Prostate gland (tissue), 2 donors: ENCODE results near the gene NSF. TPM values are rescaled to one million over a fixed set of nuclear protein-coding genes. Genes with fewer than 3 reads are reported as not detected.

Experiments
- DNase-seq: peaks from one replicate; pipeline ENCODE4 v3.0.0-alpha.2; 2019; ENCODE audit warnings: low spot score
- H3K27ac ChIP-seq, 2 donors: fragments of 200-600 bp; sonication (generic); 2 replicates each; pipeline ENCODE4 v1.5.1; 2017 to 2019
- H3K27me3 ChIP-seq: fragments of 200-600 bp; sonication (generic); replicated peaks from 2 replicates; pipeline ENCODE4 v1.5.1; 2019; ENCODE audit not compliant: insufficient read depth
- H3K36me3 ChIP-seq, 2 donors: fragments of 200-600 bp; sonication (generic); 1 replicate in 1 of 2; 2 replicates in 1 of 2; pipeline versions ENCODE4 v1.5.1 to v1.8.1; 2017 to 2019
- H3K4me1 ChIP-seq: fragments of 200-600 bp; sonication (generic); replicated peaks from 2 replicates; pipeline ENCODE4 v1.5.1; 2019
- H3K4me3 ChIP-seq, 2 donors: fragments of 200-600 bp; sonication (generic); 2 replicates each; pipeline ENCODE4 v1.5.1; 2017 to 2019
- H3K9me3 ChIP-seq: fragments of 200-600 bp; sonication (generic); 2 replicates; pipeline ENCODE4 v1.5.1; 2017
- POLR2A ChIP-seq: fragments of 450-650 bp; IDR thresholded peaks from one replicate; pipeline ENCODE4 v1.6.1; 2016; ENCODE audit warnings: antibody characterized with exemption, mild to moderate bottlenecking
- POLR2AphosphoS5 ChIP-seq: sonication (generic); formaldehyde crosslinking; IDR thresholded peaks from one replicate; pipeline ENCODE4 v1.6.1; 2017; ENCODE audit warnings: antibody characterized with exemption
- WGBS: methylation state at CpG from one replicate; pipeline ENCODE4 v1.1.5; 2018; 5-methylcytosine and 5-hydroxymethylcytosine counted together
- intact Hi-C: fragments of 100-400 bp; cut with DNase I; formaldehyde crosslinking; loops from one replicate; pipeline ENCODE4 v1.14.2; 2022
- total RNA-seq, 2 donors: library from RNA; depleted of rRNA; stranded (reverse); fragments of >200 nt; gene quantifications; one replicate each; pipeline ENCODE4 v1.1.0, GENCODE V29; 2016
- TF ChIP-seq, protein P1 (sequence below), 4 experiments: fragments of 200-600 bp in 2 of 4; fragments of 450-650 bp in 2 of 4; sonication (generic) in 2 of 4; IDR thresholded peaks; 1 replicate in 3 of 4; 2 replicates in 1 of 4; pipeline ENCODE4 v1.5.1; 2016 to 2019; ENCODE audit warnings: antibody characterized with exemption in 4 of 4, mild to moderate bottlenecking in 2 of 4, moderate library complexity in 2 of 4

Gene NSF
- total RNA-seq, 2 donors from 2014 or later, result 24.7 to 48.1 TPM

DNA sequence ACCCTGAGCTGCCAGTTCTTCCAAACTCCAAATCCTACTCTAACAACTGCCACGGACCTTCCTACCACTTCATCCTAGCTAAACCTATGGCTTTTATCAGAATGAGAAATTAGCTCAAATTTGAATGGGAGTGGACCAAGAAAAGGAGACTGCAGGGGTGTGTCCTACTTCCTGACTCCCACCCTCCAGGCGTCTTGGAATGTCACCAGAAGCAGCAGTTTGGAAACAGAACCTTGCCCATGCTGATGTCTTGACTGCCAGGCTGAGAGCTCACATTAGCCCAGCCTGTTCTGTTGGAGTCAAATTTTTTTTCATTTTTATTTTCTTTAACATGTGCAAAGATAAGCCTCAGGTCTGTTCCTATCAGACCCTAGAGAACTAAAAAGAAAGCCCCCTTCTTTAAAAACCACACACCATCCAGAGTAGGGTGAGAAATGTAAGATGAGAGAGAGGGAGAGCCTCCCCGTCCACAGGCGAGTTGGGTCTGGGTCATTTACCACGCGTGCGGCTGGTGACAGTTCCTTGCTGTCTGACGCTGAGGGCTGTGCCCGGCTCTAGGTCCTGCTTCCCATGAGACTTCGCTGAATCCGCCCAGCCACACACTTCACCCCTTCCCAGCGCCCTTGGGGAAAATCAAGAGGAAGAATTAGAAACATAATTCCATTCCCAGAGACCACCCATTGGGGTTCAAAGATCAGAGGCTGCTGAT is 173.7 kb downstream of the NSF start:
- no peaks in the 10 kb centered on the region for H3K4me1 ChIP-seq
- 91% methylated on average over 12 of the region's 12 CpGs for WGBS
- no peak overlapping the region for H3K27ac ChIP-seq
- no peak for DNase-seq
- TF ChIP-seq, protein P1, sequence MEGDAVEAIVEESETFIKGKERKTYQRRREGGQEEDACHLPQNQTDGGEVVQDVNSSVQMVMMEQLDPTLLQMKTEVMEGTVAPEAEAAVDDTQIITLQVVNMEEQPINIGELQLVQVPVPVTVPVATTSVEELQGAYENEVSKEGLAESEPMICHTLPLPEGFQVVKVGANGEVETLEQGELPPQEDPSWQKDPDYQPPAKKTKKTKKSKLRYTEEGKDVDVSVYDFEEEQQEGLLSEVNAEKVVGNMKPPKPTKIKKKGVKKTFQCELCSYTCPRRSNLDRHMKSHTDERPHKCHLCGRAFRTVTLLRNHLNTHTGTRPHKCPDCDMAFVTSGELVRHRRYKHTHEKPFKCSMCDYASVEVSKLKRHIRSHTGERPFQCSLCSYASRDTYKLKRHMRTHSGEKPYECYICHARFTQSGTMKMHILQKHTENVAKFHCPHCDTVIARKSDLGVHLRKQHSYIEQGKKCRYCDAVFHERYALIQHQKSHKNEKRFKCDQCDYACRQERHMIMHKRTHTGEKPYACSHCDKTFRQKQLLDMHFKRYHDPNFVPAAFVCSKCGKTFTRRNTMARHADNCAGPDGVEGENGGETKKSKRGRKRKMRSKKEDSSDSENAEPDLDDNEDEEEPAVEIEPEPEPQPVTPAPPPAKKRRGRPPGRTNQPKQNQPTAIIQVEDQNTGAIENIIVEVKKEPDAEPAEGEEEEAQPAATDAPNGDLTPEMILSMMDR (IDR thresholded peaks at IDR 0.05), result no peak
- no peak for TF ChIP-seq POLR2AphosphoS5
- TF ChIP-seq POLR2A, result no peak
- H3K27me3 ChIP-seq, result no peaks in the 10 kb centered on the region
- no peaks in the 10 kb centered on the region for H3K9me3 ChIP-seq
- intact Hi-C loops, result no loop called here
- no peak overlapping the region for H3K4me3 ChIP-seq
- H3K36me3 ChIP-seq, result no peaks in the 10 kb centered on the region

DNA sequence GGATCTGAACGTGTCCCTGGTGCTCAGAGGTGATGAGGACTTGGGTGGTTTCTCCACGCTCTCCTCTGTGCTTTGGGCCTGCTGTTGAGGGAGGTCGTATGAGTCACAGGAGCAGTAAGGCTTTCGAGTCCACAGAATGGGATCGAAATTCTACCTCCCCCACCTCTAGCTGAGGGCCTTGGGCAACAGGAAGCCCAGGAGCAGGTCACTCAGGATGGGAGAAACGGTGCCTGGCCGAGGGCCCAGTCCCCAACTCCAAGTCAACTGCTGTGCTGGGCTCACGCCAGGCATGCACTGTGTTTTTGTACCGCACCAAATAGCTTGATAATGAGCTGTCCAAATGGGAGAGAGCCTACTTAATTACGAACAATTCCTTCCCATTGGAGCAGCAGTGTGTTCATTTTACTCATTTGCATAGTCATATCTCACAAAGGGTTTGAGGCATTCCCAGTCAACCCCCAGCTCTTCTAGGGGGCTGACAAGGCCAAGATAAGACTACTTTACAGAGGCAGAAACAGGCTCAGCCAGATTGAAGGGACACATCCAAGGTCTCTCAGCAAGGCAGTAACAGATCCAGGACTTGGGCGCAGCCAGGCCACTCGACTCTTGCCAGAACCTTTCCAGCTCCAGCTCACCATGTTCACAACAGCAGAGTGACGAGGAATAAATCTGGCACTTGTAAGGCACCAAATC is 174.4 kb downstream of the NSF start:
- H3K4me3 ChIP-seq, result no peak overlapping the region
- no peaks in the 10 kb centered on the region for H3K9me3 ChIP-seq
- intact Hi-C loops, result no loop called here
- H3K27ac ChIP-seq, result no peak overlapping the region
- TF ChIP-seq, protein P1 (IDR thresholded peaks at IDR 0.05), result no peak
- TF ChIP-seq POLR2AphosphoS5, result no peak
- no peak for TF ChIP-seq POLR2A
- no peaks in the 10 kb centered on the region for H3K27me3 ChIP-seq
- 57% methylated on average over 13 of the region's 13 CpGs for WGBS
- no peak for DNase-seq
- no peaks in the 10 kb centered on the region for H3K4me1 ChIP-seq
- no peaks in the 10 kb centered on the region for H3K36me3 ChIP-seq

DNA sequence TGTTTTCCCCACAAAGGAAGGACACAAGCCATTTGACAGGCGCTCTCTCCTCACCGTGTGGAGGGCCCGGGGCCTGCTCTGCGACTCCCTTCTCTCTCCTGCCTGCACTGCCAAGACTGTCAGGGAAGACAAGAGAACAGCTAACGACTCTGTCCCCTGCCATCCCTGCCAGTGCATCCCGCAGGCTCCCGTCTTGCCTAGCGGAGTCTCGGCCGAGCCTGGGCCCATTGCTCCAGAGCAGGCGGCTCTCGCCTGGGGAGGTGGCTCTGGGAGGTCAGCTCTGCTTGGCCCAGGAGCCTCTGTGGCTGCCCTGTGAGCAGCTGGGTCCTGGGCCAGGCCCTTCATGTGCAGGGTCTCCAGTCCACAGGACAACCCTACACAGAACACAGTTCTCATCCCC is 175.0 kb downstream of the NSF start:
- H3K4me3 ChIP-seq, result no peak overlapping the region
- whole genome bisulfite sequencing, result 86% methylated on average over 12 of the region's 12 CpGs
- H3K4me1 ChIP-seq, result no peaks in the 10 kb centered on the region
- H3K36me3 ChIP-seq, result no peaks in the 10 kb centered on the region
- DNase-seq, result no peak
- no peaks in the 10 kb centered on the region for H3K27me3 ChIP-seq
- intact Hi-C loops, result no loop called here
- TF ChIP-seq POLR2AphosphoS5 (no peak), POLR2A (no peak)
- TF ChIP-seq, protein P1 (IDR thresholded peaks at IDR 0.05), result no peak
- no peak overlapping the region for H3K27ac ChIP-seq
- H3K9me3 ChIP-seq, result no peaks in the 10 kb centered on the region

DNA sequence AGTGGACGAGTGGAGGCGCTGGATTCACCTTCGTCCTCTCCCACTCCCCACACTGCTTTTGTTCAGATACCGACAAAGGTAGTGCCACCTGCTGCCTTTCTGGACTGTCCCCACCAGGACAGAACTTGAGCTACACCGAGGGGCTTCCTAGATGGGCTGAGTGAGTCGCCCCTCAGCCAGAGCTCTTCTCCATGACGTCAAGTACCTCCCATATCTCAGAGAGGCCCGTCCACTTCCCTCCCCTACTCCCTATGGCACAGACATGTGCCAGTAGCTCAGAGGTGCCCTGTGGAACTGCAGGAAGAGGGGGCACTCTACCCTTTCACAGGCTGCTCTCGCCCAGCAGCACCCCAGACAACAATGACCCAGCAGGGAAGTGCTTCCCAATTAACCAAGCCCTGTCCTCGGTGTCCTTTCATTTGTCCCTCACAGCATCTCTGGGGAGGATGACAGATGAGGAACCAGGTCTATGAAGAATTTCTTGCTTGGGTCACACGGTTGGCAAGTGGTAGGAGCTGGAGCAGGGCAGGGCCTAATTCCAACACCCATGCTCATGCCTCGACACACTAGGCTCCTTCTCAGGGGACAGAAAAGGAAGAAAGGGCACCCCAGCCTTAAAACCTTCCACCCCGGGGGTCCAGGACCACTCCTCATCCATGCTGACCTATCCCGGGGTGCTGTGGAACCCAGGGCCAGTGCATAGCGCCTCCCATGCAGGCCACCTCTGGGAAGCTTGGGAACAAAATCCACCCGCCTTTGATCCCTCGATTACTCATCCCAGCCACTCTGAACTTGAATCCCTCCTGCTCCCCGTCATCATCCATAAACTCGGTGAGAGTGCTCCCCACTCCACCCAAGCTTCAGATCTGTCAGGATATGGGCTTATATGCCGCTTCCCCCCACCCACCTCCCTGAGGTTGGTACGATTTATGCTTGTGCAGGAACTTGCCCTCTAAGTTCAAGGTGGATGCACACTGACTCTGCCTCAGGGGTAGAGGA is 176.3 kb downstream of the NSF start:
- intact Hi-C loops, result no loop called here
- TF ChIP-seq POLR2AphosphoS5, result no peak
- TF ChIP-seq, protein P1 (IDR thresholded peaks at IDR 0.05), result no peak
- no peak for TF ChIP-seq POLR2A

More for the DNA sequence above, 176.3 kb downstream of the NSF start:
- 92% methylated on average over 21 of the region's 21 CpGs for WGBS
- H3K4me3 ChIP-seq, result no peak overlapping the region
- no peaks in the 10 kb centered on the region for H3K27me3 ChIP-seq
- H3K27ac ChIP-seq, result no peak overlapping the region
- H3K4me1 ChIP-seq, result no peaks in the 10 kb centered on the region
- no peaks in the 10 kb centered on the region for H3K9me3 ChIP-seq
- DNase-seq, result no peak
- H3K36me3 ChIP-seq, result no peaks in the 10 kb centered on the region
